ENCODE measurements around the gene GLI3. TPM values are rescaled to one million over a fixed set of nuclear protein-coding genes. Genes with fewer than 3 reads are reported as not detected.

GLI3 gene
- total and polyA plus RNA-seq, 2 of the 8 experiments (the other 6 are each of a cell fraction or from before 2014, with no cell fraction given) = 8.0 to 31.1 TPM

DNA sequence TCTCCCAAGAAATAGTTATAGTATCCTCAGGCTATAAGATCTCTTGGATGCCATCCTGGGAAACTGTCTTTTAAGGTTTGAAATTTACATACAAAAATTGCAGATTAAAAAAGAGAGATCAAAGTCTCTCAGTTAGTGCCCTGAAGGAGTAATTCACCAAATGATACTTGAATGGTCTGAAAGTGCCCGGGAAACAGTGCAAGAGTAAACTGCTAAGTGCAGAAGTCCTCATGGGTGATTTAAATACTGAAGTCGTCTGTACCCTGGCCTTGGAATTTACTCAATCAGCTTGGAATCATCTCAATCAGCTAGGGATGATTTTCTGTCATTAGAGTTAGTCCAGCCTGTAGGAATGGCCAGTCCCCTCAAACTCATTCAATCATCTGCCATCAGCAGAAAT, 155.3 kb downstream of the GLI3 start:
- Histone ChIP-seq H3K4me3 (ENCODE audit: extremely low read depth in 1 of 4, insufficient read depth in 2 of 4, low read depth in 3 of 4, low read length in 4 of 4) (no peak overlapping the region), H3K4me1 (replicated peaks in 1 of 4; ENCODE audit: control insufficient read depth in 3 of 4, insufficient read depth in 4 of 4, low read length in 3 of 4) (no peaks in the 10 kb centered on the region), H3K4me2 (ENCODE audit: insufficient read depth in 1 of 2, low read depth in 2 of 2, low read length in 2 of 2) (no peak overlapping the region), H3K36me3 (ENCODE audit: control insufficient read depth in 2 of 4, insufficient read depth in 4 of 4, low read length in 3 of 4) (no peaks in the 10 kb centered on the region), H3K79me2 (ENCODE audit: control insufficient read depth in 1 of 2, insufficient read depth in 2 of 2, low read length in 2 of 2) (no peaks in the 10 kb centered on the region; a peak in 1 of 4 replicates), H3K79me1 (ENCODE audit: low read depth, low read length) (no peaks in the 10 kb centered on the region; the same call in 1 of the 2 replicates), H4K91ac (replicated peaks; ENCODE audit: insufficient read length, low read length) (no peak overlapping the region), H4K5ac (ENCODE audit: insufficient read length, low read depth, low read length) (no peak overlapping the region), H2BK12ac (ENCODE audit: low read depth, low read length) (no peak overlapping the region), H3K56ac (replicated peaks; ENCODE audit: insufficient read length, low read depth, low read length) (no peak overlapping the region), H3K9ac (replicated peaks in 1 of 4; ENCODE audit: extremely low read depth in 1 of 4, low read depth in 3 of 4, low read length in 3 of 4) (no peak overlapping the region), H3K23me2 (ENCODE audit: low read depth, low read length) (no peaks in the 10 kb centered on the region), H3K14ac (ENCODE audit: insufficient read length) (no peak overlapping the region), H3K27me3 (replicated peaks in 1 of 4; ENCODE audit: control insufficient read depth in 3 of 4, extremely low read depth in 1 of 4, insufficient read depth in 3 of 4, low read length in 3 of 4) (peaks cover 1 to 8% (median 5%) of the 10 kb centered on the region in 4 experiments; a peak in 6 of 7 replicates), H2BK5ac (ENCODE audit: low read depth, low read length) (no peak overlapping the region), H2BK15ac (ENCODE audit: low read length) (no peak overlapping the region), H2BK20ac (ENCODE audit: low read length) (no peak overlapping the region), H3K27ac (ENCODE audit: low read depth, low read length) (no peak overlapping the region), H3K18ac (ENCODE audit: extremely low read depth, low read length) (no peak overlapping the region), H4K8ac (ENCODE audit: extremely low read depth, insufficient read depth, low read length) (no peak overlapping the region), H2AFZ (ENCODE audit: low read length) (no peak overlapping the region), H3K23ac (ENCODE audit: insufficient read length) (no peak overlapping the region), H2BK120ac (replicated peaks; ENCODE audit: low read depth, low read length) (no peak overlapping the region), H4K20me1 (replicated peaks in 1 of 2; ENCODE audit: control insufficient read depth in 1 of 2, insufficient read depth in 2 of 2, low read length in 2 of 2) (peaks cover 3 to 12% of the 10 kb centered on the region in 2 experiments), H3K4ac (replicated peaks; ENCODE audit: insufficient read length, low read depth, low read length) (no peak overlapping the region), H2AK5ac (ENCODE audit: low read depth, low read length) (no peak overlapping the region), H3K9me3 (ENCODE audit: insufficient read depth in 2 of 2, low read depth in 1 of 2, low read length in 1 of 2) (no peaks in the 10 kb centered on the region)
- FAIRE-seq (no peak), DNase-seq (ENCODE audit: low read depth in 1 of 2, low spot score in 2 of 2) (no peak)
- POLR2A ChIA-PET (ENCODE audit: partially characterized antibody) = no interaction called here
- 91% methylated on average over 2 of the region's 2 CpGs; no CpG with 5 or more reads in 1 of the 2 experiments for WGBS, 2 experiments (ENCODE audit: extremely low coverage in 1 of 2, insufficient coverage in 1 of 2, insufficient read length in 1 of 2, insufficient replicate concordance in 2 of 2, low coverage in 1 of 2, low lambda C conversion rate in 2 of 2, missing lambda C conversion rate in 1 of 2)
- CTCF ChIA-PET (ENCODE audit: partially characterized antibody) = interaction anchor here (1.1 kb wide), 1 partner anchor 8 kb away, joined by 3 read pairs; no protein-coding TSS in a partner anchor
- no peak for TF ChIP-seq TEAD4 (IDR thresholded peaks at IDR 0.05; ENCODE audit: low read depth, low read length)
